Retinal pigment epithelial cell (primary cell): ENCODE results near the gene HLCS.

Source experiments
- DNase-seq: peaks from one replicate; pipeline ENCODE4 v3.0.0-alpha.2; 2010; ENCODE audit warnings: low read depth
- H3K4me3 ChIP-seq: 2 replicates; pipeline ENCODE4 v1.5.1; 2011; ENCODE audit warnings: mild to moderate bottlenecking, low read length, control low read depth, moderate library complexity
- TF ChIP-seq, protein P1 (sequence below): conservative IDR thresholded peaks from 2 replicates; pipeline ENCODE4 v1.5.1; 2011; ENCODE audit warnings: low read depth, low read length, control low read depth, inconsistent platforms

The HLCS gene

DNA sequence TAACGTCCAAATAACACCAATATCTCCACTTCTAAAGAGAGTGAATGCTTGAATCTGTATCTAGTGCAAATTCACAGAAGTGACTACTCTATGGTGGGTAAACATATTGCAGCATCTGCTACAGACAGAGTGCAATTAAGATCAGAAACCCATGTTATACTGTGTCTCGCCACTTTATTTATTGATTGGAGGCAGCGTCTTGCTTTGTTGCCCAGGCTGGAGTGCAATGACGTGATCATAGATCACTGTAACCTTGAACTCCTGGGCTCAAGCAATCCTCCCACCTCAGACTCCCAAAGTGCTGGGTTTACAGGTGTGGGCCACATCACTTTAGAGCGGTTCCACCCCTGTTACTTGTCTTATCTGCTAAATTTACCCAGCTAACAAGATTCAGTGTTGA lies 57.0 kb downstream of the HLCS start:
- no peak for DNase-seq
- H3K4me3 ChIP-seq, result no peak overlapping the region
- TF ChIP-seq, protein P1, sequence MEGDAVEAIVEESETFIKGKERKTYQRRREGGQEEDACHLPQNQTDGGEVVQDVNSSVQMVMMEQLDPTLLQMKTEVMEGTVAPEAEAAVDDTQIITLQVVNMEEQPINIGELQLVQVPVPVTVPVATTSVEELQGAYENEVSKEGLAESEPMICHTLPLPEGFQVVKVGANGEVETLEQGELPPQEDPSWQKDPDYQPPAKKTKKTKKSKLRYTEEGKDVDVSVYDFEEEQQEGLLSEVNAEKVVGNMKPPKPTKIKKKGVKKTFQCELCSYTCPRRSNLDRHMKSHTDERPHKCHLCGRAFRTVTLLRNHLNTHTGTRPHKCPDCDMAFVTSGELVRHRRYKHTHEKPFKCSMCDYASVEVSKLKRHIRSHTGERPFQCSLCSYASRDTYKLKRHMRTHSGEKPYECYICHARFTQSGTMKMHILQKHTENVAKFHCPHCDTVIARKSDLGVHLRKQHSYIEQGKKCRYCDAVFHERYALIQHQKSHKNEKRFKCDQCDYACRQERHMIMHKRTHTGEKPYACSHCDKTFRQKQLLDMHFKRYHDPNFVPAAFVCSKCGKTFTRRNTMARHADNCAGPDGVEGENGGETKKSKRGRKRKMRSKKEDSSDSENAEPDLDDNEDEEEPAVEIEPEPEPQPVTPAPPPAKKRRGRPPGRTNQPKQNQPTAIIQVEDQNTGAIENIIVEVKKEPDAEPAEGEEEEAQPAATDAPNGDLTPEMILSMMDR, result no peak

DNA sequence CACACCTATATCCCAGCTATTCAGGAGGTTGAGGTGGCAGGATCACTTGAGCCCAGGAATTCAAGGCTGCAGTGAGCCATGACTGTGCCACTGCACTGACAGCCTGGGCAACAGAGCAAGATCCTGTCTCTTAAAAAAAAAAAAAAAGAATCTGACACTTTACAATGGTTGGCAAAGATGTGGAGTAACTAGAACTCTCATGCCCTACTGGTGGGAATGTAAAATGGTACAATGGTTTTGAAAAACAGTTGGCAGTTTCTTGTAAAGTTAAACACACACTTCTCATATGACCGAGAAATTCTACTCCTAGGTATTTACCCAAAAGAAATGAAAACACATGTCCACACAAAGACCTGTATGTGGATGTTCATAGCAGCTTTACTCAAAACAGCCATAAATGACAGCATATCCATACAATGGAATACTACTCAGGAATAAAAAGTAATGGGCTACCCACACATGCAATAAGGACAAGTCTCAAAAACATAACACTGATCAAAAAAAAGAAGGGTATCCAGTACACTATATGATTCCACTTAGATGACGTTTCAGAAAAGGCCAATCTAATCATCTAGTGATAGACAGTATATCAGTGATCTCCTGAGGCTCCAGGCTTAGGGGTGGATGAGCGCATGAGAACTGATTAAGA lies 58.1 kb downstream of the HLCS start:
- H3K4me3 ChIP-seq, result no peak overlapping the region
- no peak for DNase-seq
- TF ChIP-seq, protein P1, result no peak

DNA sequence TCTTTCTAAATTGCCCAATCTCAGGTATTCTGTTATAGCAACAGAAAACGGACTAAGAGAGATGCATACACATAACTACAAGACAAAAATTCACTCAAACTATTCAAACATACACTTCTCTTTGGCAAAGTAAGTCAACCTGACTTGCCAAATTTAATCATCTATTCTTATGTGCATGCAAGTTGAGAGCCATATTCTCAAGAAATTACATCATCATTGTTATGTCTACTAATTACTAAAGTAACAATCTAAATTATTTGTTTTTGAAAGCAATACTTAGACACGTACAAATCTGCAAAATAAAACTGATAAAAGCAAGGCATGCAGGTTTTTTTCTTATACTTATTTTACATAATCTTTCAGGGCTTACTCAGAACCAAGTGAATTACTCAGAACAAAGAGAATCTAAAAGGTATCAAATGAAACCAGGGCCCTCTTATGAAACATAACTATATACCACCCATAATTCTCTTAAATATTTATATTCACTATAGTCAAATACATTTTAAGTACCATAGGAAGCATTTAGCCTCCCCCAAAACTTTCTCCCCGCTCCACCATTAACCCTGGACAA lies 62.3 kb downstream of the HLCS start:
- TF ChIP-seq, protein P1, result no peak
- no peak for DNase-seq
- H3K4me3 ChIP-seq, result no peak overlapping the region

DNA sequence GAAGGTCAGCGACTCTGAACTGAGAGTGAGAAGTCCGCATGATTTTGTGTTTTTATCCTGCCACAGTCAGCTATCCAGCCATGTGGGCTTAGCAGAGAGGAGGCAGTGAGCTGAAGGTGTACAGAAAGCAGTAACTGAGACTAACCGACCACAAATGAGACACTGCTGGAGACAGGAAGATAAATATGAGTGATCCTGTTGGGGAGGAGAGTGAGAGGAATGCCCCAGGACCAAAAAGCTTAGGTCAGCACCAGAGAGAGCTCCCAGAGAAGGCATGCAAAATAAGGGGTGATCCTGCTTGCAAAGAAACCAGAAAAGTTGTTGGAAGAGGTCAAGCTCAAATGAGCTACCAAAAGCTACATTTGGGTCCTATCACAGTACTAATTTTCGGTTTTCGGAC lies 63.7 kb downstream of the HLCS start:
- H3K4me3 ChIP-seq, result no peak overlapping the region
- DNase-seq, result no peak
- TF ChIP-seq, protein P1, result no peak

DNA sequence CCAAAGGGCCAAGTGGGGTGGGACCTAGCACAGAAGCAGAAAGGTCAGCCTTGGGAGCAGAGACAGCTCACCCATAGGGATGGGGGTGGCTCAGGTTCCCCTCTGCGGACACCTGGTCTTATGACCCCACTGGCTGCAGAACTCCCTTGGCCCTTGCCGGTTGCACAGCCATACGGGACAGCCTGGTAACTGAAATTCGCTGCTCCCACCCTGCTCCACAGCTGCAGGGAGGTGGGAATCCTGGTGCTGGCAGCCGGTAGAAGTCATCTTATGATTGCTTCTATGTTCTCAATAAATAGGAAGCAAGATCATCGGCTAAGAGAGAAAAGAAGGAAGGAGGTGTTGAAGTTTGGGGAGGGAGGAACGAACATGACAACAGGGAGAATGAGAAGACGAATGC lies 64.1 kb downstream of the HLCS start:
- DNase-seq, result no peak
- H3K4me3 ChIP-seq, result no peak overlapping the region
- TF ChIP-seq, protein P1, result no peak

DNA sequence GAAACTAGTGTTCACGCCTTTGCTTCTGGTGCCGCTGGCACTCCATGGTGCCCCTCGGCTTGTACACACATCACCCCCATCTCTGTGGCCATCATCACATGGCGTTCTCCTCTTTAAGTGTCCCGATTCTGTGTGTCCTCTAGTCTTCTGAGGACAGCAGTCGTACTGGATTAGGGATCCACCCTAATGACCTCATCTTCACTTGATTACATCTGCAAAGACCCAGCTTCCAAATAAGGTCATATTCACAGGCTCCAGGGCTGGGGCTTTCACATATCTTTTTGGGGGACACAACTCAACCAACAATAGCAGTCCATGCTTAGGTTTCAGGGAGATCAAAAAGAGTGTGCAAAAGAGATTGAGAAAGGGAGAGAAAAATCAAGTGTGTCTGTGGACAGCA lies 64.9 kb downstream of the HLCS start:
- TF ChIP-seq, protein P1, result no peak
- no peak overlapping the region for H3K4me3 ChIP-seq
- DNase-seq, result no peak

DNA sequence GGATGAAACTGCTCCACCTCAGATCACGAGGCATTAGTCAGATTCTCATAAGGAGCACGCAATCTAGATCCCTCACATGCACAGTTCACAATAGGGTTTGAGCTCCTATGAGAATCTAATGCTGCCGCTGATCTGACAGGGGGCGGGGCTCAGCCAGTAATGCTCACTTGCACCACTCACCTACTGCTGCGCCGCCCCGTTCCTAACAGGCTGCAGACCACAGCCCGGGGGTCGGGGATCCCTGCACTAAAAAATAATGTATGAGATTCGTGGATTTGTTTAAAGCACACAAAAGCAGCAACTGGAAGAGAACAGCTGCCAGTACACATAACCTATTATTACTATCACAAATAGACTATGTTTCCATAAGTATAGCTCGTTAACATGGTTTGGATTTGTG lies 72.9 kb downstream of the HLCS start:
- TF ChIP-seq, protein P1, result no peak
- no peak for DNase-seq
- no peak overlapping the region for H3K4me3 ChIP-seq
